Central memory CD4-positive, alpha-beta T cell (primary cell): ENCODE results near the gene PITX2.

Source experiments
- DNase-seq: peaks from one replicate; pipeline ENCODE4 v3.0.0; 2022
- total RNA-seq, 3 experiments: gene quantifications; one replicate each; lab custom pipeline; 2026; lab: John Stamatoyannopoulos, UW

The PITX2 gene
- 0 to 0.04 (median 0) reads per million in 3 experiments for total RNA-seq

- no peak for DNase-seq
Measured at GRCh38 chr4:110622841-110623717, at the start of gene PITX2. TSS of gene PITX2 (minus strand) at chr4:110623077. CDS start at chr4:110622460, 617 bp downstream.

- no peak for DNase-seq
Measured at GRCh38 chr4:110671679-110672078, 48.8 kb upstream of the PITX2 start.

GRCh38 chr4:110669663-110670062, 46.8 kb upstream of the PITX2 start:
- DNase-seq = no peak

GRCh38 chr4:110668463-110669235, 45.8 kb upstream of the PITX2 start:
- DNase-seq = no peak

- no peak for DNase-seq
Measured at GRCh38 chr4:110667670-110668069, 44.8 kb upstream of the PITX2 start.

- DNase-seq = no peak
Measured at GRCh38 chr4:110666030-110666429, 43.2 kb upstream of the PITX2 start.

GRCh38 chr4:110663738-110664444, 41.0 kb upstream of the PITX2 start:
- no peak for DNase-seq

GRCh38 chr4:110663206-110663605, 40.3 kb upstream of the PITX2 start:
- no peak for DNase-seq

- no peak for DNase-seq
Measured at GRCh38 chr4:110660755-110661154, 37.9 kb upstream of the PITX2 start.

GRCh38 chr4:110654254-110654635, 31.4 kb upstream of the PITX2 start:
- no peak for DNase-seq

GRCh38 chr4:110653321-110654253, 30.7 kb upstream of the PITX2 start:
- no peak for DNase-seq

GRCh38 chr4:110644008-110644407, 21.1 kb upstream of the PITX2 start:
- no peak for DNase-seq

- no peak for DNase-seq
Measured at GRCh38 chr4:110643096-110643495, 20.2 kb upstream of the PITX2 start.

GRCh38 chr4:110641218-110641617, 18.3 kb upstream of the PITX2 start:
- DNase-seq = no peak

GRCh38 chr4:110640576-110640975, 17.7 kb upstream of the PITX2 start:
- DNase-seq = no peak

- no peak for DNase-seq
Measured at GRCh38 chr4:110639207-110640090, 16.6 kb upstream of the PITX2 start.

- no peak for DNase-seq
Measured at GRCh38 chr4:110638089-110638746, 15.3 kb upstream of the PITX2 start.

GRCh38 chr4:110637408-110638088, 14.7 kb upstream of the PITX2 start:
- no peak for DNase-seq

- no peak for DNase-seq
Measured at GRCh38 chr4:110636680-110637407, 14.0 kb upstream of the PITX2 start.
